Sigmoid colon (tissue), 7 donors: ENCODE data around the gene ZFP36. TPM values are rescaled to one million over a fixed set of nuclear protein-coding genes. Genes with fewer than 3 reads are reported as not detected.

Source experiments
- DNase-seq: peaks from one replicate; pipeline ENCODE4 v3.0.0-alpha.2; 2019
- H3K27ac ChIP-seq, 4 donors: fragments of 200-600 bp; sonication (generic); one replicate each; pipeline ENCODE4 v1.5.1; 2016 to 2019; ENCODE audit warnings: mild to moderate bottlenecking in 1 of 4
- H3K27me3 ChIP-seq, 3 donors: fragments of 200-600 bp; sonication (generic); one replicate each; pipeline ENCODE4 v1.5.1; 2019; ENCODE audit warnings: mild to moderate bottlenecking in 1 of 3
- H3K36me3 ChIP-seq, 4 donors: fragments of 200-600 bp; sonication (generic); one replicate each; pipeline ENCODE4 v1.5.1; 2016 to 2019
- H3K4me1 ChIP-seq, 4 donors: fragments of 200-600 bp; sonication (generic); one replicate each; pipeline ENCODE4 v1.5.1; 2017 to 2019
- H3K4me3 ChIP-seq, 4 donors: fragments of 200-600 bp; sonication (generic); one replicate each; pipeline ENCODE4 v1.5.1; 2017 to 2019; ENCODE audit warnings: mild to moderate bottlenecking in 2 of 4, moderate library complexity in 1 of 4
- H3K9me3 ChIP-seq, 4 donors: fragments of 200-600 bp in 3 of 4; sonication (generic) in 3 of 4; one replicate each; pipeline versions ENCODE4 v1.5.1 to v1.6.1; 2013 to 2019
- EP300 ChIP-seq, 4 donors: sonication (generic); formaldehyde crosslinking; IDR thresholded peaks; one replicate each; pipeline ENCODE4 v1.6.1; 2017; ENCODE audit warnings: antibody characterized with exemption in 4 of 4
- POLR2A ChIP-seq, 2 donors: fragments of 450-650 bp; IDR thresholded peaks; one replicate each; pipeline ENCODE4 v1.6.1; 2016; ENCODE audit warnings: antibody characterized with exemption in 2 of 2, mild to moderate bottlenecking in 2 of 2, moderate library complexity in 2 of 2
- POLR2AphosphoS5 ChIP-seq, 4 donors: sonication (generic); formaldehyde crosslinking; IDR thresholded peaks; one replicate each; pipeline ENCODE4 v1.6.1; 2017; ENCODE audit warnings: antibody characterized with exemption in 4 of 4
- WGBS, 2 donors: extraction: QIAGEN DNeasy Blood & Tissue Kit; methylation state at CpG; one replicate each; pipeline ENCODE4 v1.1.7; 2013; 5-methylcytosine and 5-hydroxymethylcytosine counted together
- intact Hi-C: fragments of 100-400 bp; cut with DNase I; formaldehyde crosslinking; loops from one replicate; pipeline ENCODE4 v1.15.1; 2023
- polyA plus RNA-seq, 3 donors: library from polyadenylated mRNA; stranded (reverse); fragments of 200-250 nt; gene quantifications; one replicate each; pipeline ENCODE4 v1.2.3, GENCODE V29; 2013
- total RNA-seq, 4 donors: library from RNA; depleted of rRNA; stranded (reverse); fragments of >200 nt; gene quantifications; one replicate each; pipeline ENCODE4 v1.1.0, GENCODE V29; 2016
- TF ChIP-seq, protein P1 (sequence below), 4 experiments: fragments of 450-650 bp in 3 of 4; fragments of 200-600 bp in 1 of 4; IDR thresholded peaks; one replicate each; pipeline ENCODE4 v1.5.1; 2016 to 2019; ENCODE audit warnings: antibody characterized with exemption in 4 of 4, mild to moderate bottlenecking in 3 of 4, moderate library complexity in 2 of 4
- donor health status: healthy with polysubstance abuse.
- donor health status: Bipolar disorder and iron deficiency.
- donor health status: healthy.

ZFP36 gene
- total and polyA plus RNA-seq, 7 donors = 78.1 to 320 (median 207) TPM

DNA sequence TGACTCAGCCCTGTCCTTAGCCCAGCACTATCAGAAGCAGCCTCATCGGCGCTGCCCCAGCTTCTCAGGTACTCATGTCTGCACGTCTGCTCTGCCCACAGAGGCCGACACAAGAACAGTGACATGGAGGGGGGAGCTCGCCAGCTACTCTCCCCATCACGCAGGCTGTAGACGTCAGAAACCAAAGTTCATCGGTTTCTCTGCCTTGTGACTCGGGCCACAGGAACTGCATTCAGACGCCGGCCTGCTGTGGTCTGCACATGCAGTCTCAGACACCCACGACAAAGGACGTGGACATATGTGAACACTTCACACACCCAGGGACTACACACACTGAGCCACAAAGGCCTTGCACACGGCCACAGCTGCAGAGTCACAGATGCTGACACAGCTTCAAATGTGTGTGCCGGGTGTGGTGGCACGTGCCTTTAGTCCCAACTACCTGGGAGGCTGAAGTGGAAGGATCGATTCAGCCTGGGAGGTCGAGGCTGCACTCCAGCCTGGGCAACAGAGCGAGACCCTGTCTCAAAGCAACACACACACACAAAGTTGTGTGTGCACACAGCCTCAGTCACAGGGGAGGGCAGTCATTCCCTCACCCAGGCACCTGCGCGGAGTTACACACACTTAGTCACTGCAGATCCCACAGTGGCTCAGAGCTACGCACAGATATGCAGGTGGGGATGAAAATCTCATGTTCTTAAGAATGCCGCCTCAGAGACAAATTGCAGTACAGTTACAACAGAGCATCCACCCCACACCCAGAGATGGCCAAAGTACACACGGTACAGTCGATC lies 4.9 kb upstream of the ZFP36 start:
- TF ChIP-seq, protein P1, sequence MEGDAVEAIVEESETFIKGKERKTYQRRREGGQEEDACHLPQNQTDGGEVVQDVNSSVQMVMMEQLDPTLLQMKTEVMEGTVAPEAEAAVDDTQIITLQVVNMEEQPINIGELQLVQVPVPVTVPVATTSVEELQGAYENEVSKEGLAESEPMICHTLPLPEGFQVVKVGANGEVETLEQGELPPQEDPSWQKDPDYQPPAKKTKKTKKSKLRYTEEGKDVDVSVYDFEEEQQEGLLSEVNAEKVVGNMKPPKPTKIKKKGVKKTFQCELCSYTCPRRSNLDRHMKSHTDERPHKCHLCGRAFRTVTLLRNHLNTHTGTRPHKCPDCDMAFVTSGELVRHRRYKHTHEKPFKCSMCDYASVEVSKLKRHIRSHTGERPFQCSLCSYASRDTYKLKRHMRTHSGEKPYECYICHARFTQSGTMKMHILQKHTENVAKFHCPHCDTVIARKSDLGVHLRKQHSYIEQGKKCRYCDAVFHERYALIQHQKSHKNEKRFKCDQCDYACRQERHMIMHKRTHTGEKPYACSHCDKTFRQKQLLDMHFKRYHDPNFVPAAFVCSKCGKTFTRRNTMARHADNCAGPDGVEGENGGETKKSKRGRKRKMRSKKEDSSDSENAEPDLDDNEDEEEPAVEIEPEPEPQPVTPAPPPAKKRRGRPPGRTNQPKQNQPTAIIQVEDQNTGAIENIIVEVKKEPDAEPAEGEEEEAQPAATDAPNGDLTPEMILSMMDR (IDR thresholded peaks at IDR 0.05) = no peak
- TF ChIP-seq POLR2AphosphoS5 (IDR thresholded peaks at IDR 0.05) (peak; percentile 20 to 68 (median 37)), EP300 (IDR thresholded peaks at IDR 0.05) (peak in 1 of 4 donors; percentile 64), POLR2A (IDR thresholded peaks at IDR 0.05) (peak in 1 of 2 donors; percentile 33)
- H3K36me3 ChIP-seq = peaks cover 0 to 8% (median 0%) of the 10 kb centered on the region in 4 donors
- H3K4me1 ChIP-seq = peaks cover 0 to 71% (median 64%) of the 10 kb centered on the region in 4 donors
- intact Hi-C loops = loop anchor here (10.0 kb wide), 2 partner anchors 747 to 1313 kb away; partner anchors contain the start of genes COQ8B and ITPKC
- H3K27me3 ChIP-seq = no peaks in the 10 kb centered on the region
- no peaks in the 10 kb centered on the region for H3K9me3 ChIP-seq
- 9 to 27% methylated on average over 25 of the region's 25 CpGs for WGBS, 2 donors
- peak overlapping the region; percentile 100 for H3K27ac ChIP-seq
- H3K4me3 ChIP-seq = peak overlapping the region in 2 of 4 donors; percentile 50 to 60
- DNase-seq = peak; percentile 85

DNA sequence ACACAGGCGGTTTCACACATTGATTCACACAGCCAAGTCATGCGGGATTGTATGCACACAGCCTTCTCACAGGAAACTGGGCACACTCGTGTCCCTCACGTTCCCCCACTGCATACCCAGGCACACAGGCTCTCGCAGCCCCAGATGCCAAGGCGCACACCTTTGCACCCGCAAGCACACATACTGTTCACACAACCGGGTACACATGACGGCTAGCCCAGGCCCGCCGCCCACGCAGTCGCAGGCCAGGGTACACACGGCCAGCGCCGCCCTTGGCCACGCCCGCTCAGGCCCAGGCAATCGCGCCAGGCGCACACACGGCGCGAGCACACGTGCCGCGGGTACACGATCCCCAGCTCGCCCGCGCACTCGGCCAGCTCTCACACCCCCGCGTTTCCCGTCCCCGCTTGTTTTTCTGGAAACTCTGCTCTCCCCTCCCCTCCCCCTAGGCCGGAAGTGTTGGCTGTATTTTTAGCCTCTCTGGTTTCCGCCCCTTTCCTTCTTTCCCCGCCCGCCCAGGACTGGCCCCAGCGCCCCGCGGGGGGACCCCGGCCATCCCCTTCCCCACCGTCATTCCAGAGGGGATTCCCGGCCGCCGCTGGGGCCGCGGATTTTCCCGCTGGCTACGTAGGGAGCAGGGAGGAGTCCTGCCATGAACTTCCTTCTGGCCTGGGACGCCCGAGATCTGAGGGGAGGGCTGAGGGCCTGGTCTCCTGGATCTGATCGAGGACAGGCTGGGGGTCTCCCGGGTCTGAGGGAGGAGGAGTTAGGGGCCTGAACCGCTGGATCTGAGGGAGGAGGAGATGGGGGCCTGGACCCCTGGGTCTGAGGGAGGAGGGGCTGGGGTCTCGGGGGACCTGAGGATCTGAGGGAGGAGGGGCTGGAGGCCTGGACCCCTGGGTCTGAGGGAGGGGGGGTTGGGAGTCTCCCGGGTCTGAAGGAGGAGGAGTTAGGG lies 4.0 kb upstream of the ZFP36 start:
- TF ChIP-seq, protein P1 (IDR thresholded peaks at IDR 0.05) = no peak
- TF ChIP-seq POLR2AphosphoS5 (IDR thresholded peaks at IDR 0.05) (peak; percentile 57 to 91 (median 84)), POLR2A (IDR thresholded peaks at IDR 0.05) (peak in 1 of 2 donors; percentile 43), EP300 (IDR thresholded peaks at IDR 0.05) (peak in 2 of 4 donors; percentile 72 to 89)
- intact Hi-C loops = loop anchor here (1.0 to 10.0 kb wide), 3 partner anchors 10 to 1312 kb away; partner anchors contain the start of genes COQ8B, ITPKC and PLEKHG2
- H3K4me1 ChIP-seq = peaks cover 0 to 67% (median 57%) of the 10 kb centered on the region in 4 donors

DNA sequence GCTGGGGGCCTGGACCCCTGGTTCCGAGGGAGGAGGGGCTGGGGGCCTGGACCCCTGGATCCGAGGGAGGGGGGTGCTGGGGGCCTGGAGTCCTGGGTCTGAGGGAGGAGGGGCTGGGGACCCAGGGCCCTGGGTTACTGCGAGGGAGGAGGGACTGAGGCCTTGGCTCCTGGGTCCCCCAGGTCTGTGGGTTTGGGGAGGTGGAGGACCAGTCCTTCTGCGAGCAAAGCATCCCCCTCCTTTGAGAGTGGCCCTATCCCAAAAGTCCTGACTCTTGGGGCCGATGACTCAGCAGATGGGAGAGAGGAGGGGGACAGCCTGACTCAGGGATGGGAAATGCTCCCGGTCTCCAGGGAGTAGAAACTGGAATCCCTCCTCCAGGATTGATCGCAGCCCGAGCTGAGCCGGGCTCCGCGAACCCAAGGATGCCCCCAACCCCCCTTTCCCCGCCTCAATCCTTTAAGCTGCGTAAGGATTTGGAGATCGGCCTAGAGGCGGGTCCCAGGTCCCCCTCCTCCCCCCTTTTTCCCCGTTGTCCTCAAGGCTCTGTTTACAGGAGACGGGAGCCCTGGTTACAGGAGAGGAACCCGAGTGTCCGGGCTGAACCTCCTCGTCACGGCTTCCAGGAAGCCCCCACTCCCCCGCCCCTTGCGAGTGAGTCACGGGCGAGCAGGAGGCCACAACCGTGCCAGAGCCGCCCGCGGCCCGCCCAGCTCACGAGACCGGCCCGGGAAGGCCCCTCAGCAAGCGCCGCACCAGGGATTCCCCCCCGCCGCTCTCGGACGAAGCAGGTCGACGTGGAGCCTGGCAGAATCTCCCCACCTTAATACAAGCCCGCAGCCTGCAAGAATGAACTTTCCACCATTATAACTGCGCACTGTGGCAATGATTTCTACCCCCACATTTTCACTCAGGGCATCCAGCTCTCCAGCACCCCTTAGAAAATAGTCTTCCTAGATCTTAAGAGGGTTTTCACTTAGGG lies 3.0 kb upstream of the ZFP36 start:
- TF ChIP-seq POLR2AphosphoS5 (IDR thresholded peaks at IDR 0.05) = peak; percentile 89 to 98 (median 93)
- TF ChIP-seq EP300 (IDR thresholded peaks at IDR 0.05) = peak; percentile 92 to 99 (median 96)
- TF ChIP-seq, protein P1 (IDR thresholded peaks at IDR 0.05) = no peak
- peak; percentile 63 to 71 for TF ChIP-seq POLR2A (IDR thresholded peaks at IDR 0.05)
- Histone ChIP-seq H3K27ac (peak overlapping the region; percentile 100), H3K36me3 (peaks cover 11 to 18% (median 15%) of the 10 kb centered on the region in 4 donors), H3K4me3 (peak overlapping the region; percentile 50 to 61 (median 59)), H3K27me3 (no peaks in the 10 kb centered on the region), H3K9me3 (no peaks in the 10 kb centered on the region), H3K4me1 (peaks cover 0 to 57% (median 47%) of the 10 kb centered on the region in 4 donors)
- peak; percentile 100 for DNase-seq
- intact Hi-C loops = loop anchor here (1.0 to 10.0 kb wide), 3 partner anchors 9 to 1311 kb away; partner anchors contain the start of genes COQ8B, ITPKC and PLEKHG2
- 2 to 3% methylated on average over 43 of the region's 43 CpGs for WGBS, 2 donors

More for the DNA sequence above, 4.0 kb upstream of the ZFP36 start:
- peaks cover 1 to 8% (median 5%) of the 10 kb centered on the region in 4 donors for H3K36me3 ChIP-seq
- H3K4me3 ChIP-seq = peak overlapping the region; percentile 50 to 61 (median 59)
- no peaks in the 10 kb centered on the region for H3K27me3 ChIP-seq
- H3K9me3 ChIP-seq = no peaks in the 10 kb centered on the region
- peak overlapping the region; percentile 100 for H3K27ac ChIP-seq
- DNase-seq = peak; percentile 97
- 0 to 2% methylated on average over 59 of the region's 59 CpGs for WGBS, 2 donors
